H1 (cell line): ENCODE data around the gene FUBP3. TPM values are rescaled to one million over a fixed set of nuclear protein-coding genes. Genes with fewer than 3 reads are reported as not detected.
A peak's percentile ranks its signal among the peaks of the same experiment; 100 is the strongest.

Source experiments
- CTCF ChIA-PET: fragments of 300-600 bp; sonication (Branson Sonifier 250); formaldehyde crosslinking; loops from one replicate; lab custom pipeline; 2021; ENCODE audit not compliant: partially characterized antibody; lab: Charles Lee
- POLR2A ChIA-PET: fragments of 300-600 bp; sonication (Branson Sonifier 250); formaldehyde crosslinking; loops from one replicate; lab custom pipeline; 2021; ENCODE audit warnings: inconsistent platforms; ENCODE audit not compliant: partially characterized antibody; lab: Charles Lee
- DNase-seq, 2 experiments: peaks; one replicate each; pipeline versions ENCODE4 v3.0.0 to v3.0.0-alpha.2; 2010 to 2022; ENCODE audit warnings: low spot score in 2 of 2, low read depth in 1 of 2, mixed read lengths in 1 of 2
- FAIRE-seq: peaks from 2 replicates; lab custom pipeline; 2011; peaks lifted over from hg19 to GRCh38; lab: Jason Lieb, UNC
- H2AFZ ChIP-seq: 2 replicates; pipeline ENCODE4 v1.8.1; 2012; ENCODE audit warnings: low read length, inconsistent platforms
- H2AK5ac ChIP-seq: 2 replicates; pipeline ENCODE4 v1.6.1; 2013; ENCODE audit warnings: low read depth, low read length
- H2BK120ac ChIP-seq: replicated peaks from 2 replicates; pipeline ENCODE3; 2013; ENCODE audit warnings: low read depth, low read length, inconsistent platforms
- H2BK12ac ChIP-seq: 2 replicates; pipeline ENCODE4 v1.6.1; 2013; ENCODE audit warnings: low read depth, low read length
- H2BK15ac ChIP-seq: 2 replicates; pipeline ENCODE4 v1.6.1; 2013; ENCODE audit warnings: low read length
- H2BK20ac ChIP-seq: 2 replicates; pipeline ENCODE4 v1.6.1; 2013; ENCODE audit warnings: low read length
- H2BK5ac ChIP-seq: 2 replicates; pipeline ENCODE4 v1.6.1; 2013; ENCODE audit warnings: low read depth, low read length
- H3K14ac ChIP-seq: 2 replicates; pipeline ENCODE4 v1.6.1; 2013; ENCODE audit warnings: inconsistent platforms; ENCODE audit not compliant: insufficient read length
- H3K18ac ChIP-seq: 2 replicates; pipeline ENCODE4 v1.6.1; 2013; ENCODE audit warnings: low read length; ENCODE audit errors: extremely low read depth
- H3K23ac ChIP-seq: 2 replicates; pipeline ENCODE4 v1.6.1; 2013; ENCODE audit warnings: inconsistent platforms; ENCODE audit not compliant: insufficient read length
- H3K23me2 ChIP-seq: 2 replicates; pipeline ENCODE4 v1.6.1; 2013; ENCODE audit warnings: low read depth, low read length
- H3K27ac ChIP-seq: 2 replicates; pipeline ENCODE4 v1.6.1; 2011; ENCODE audit warnings: low read depth, low read length, inconsistent platforms
- H3K27me3 ChIP-seq, 4 experiments: replicated peaks in 1 of 4; 1 replicate in 1 of 4; 2 replicates in 3 of 4; pipeline versions ENCODE4 v1.6.1 to v1.8.1; 2011 to 2013; ENCODE audit warnings: low read length in 3 of 4, mild to moderate bottlenecking in 3 of 4, inconsistent platforms in 2 of 4, mixed read lengths in 2 of 4, moderate library complexity in 1 of 4; ENCODE audit not compliant: control insufficient read depth in 3 of 4, insufficient read depth in 3 of 4; ENCODE audit errors: extremely low read depth in 1 of 4
- H3K36me3 ChIP-seq, 4 experiments: 2 replicates each; pipeline versions ENCODE4 v1.6.1 to v1.8.1; 2011 to 2013; ENCODE audit warnings: mild to moderate bottlenecking in 4 of 4, low read length in 3 of 4, moderate library complexity in 2 of 4, control low read depth in 1 of 4, inconsistent platforms in 1 of 4; ENCODE audit not compliant: insufficient read depth in 4 of 4, control insufficient read depth in 2 of 4
- H3K4ac ChIP-seq: replicated peaks from 2 replicates; pipeline ENCODE3; 2013; ENCODE audit warnings: low read length, low read depth, mixed read lengths, inconsistent platforms; ENCODE audit not compliant: insufficient read length
- H3K4me1 ChIP-seq, 4 experiments: replicated peaks in 1 of 4; 1 replicate in 1 of 4; 2 replicates in 3 of 4; pipeline versions ENCODE4 v1.6.1 to v1.8.1; 2011 to 2013; ENCODE audit warnings: low read length in 3 of 4, inconsistent platforms in 2 of 4, mixed read lengths in 1 of 4; ENCODE audit not compliant: insufficient read depth in 4 of 4, control insufficient read depth in 3 of 4
- H3K4me2 ChIP-seq, 2 experiments: 2 replicates each; pipeline versions ENCODE4 v1.6.1 to v1.8.1; 2011 to 2013; ENCODE audit warnings: low read depth in 2 of 2, low read length in 2 of 2, control low read depth in 1 of 2, inconsistent platforms in 1 of 2, mild to moderate bottlenecking in 1 of 2; ENCODE audit not compliant: insufficient read depth in 1 of 2
- H3K4me3 ChIP-seq, 4 experiments: fragments of 200-600, 300-600 bp in 1 of 4; sonication (generic), shearing (Covaris generic), sonication (Bioruptor Twin) in 1 of 4; 2 replicates each; pipeline versions ENCODE4 v1.5.1 to v1.8.1; 2011 to 2016; ENCODE audit warnings: low read length in 4 of 4, low read depth in 3 of 4, control low read depth in 2 of 4, inconsistent platforms in 2 of 4, mild to moderate bottlenecking in 2 of 4, mixed read lengths in 1 of 4, moderate library complexity in 1 of 4; ENCODE audit not compliant: insufficient read depth in 2 of 4; ENCODE audit errors: extremely low read depth in 1 of 4
- H3K56ac ChIP-seq: replicated peaks from 2 replicates; pipeline ENCODE3; 2013; ENCODE audit warnings: low read depth, mild to moderate bottlenecking, mixed read lengths, low read length, inconsistent platforms; ENCODE audit not compliant: insufficient read length
- H3K79me1 ChIP-seq: 2 replicates; pipeline ENCODE4 v1.6.1; 2013; ENCODE audit warnings: low read depth, low read length, control low read depth
- H3K79me2 ChIP-seq, 2 experiments: 2 replicates each; pipeline versions ENCODE4 v1.6.1 to v1.8.1; 2012 to 2013; ENCODE audit warnings: low read length in 2 of 2, mild to moderate bottlenecking in 2 of 2, inconsistent platforms in 1 of 2; ENCODE audit not compliant: insufficient read depth in 2 of 2, control insufficient read depth in 1 of 2
- H3K9ac ChIP-seq, 4 experiments: replicated peaks in 1 of 4; 1 replicate in 1 of 4; 2 replicates in 3 of 4; pipeline versions ENCODE4 v1.6.1 to v1.8.1; 2011 to 2013; ENCODE audit warnings: low read depth in 3 of 4, low read length in 3 of 4, control low read depth in 2 of 4, mild to moderate bottlenecking in 2 of 4, moderate library complexity in 2 of 4, inconsistent platforms in 1 of 4; ENCODE audit errors: extremely low read depth in 1 of 4
- H3K9me3 ChIP-seq, 2 experiments: 2 replicates each; pipeline versions ENCODE4 v1.6.1 to v1.8.1; 2012 to 2013; ENCODE audit warnings: mild to moderate bottlenecking in 2 of 2, moderate library complexity in 2 of 2, control low read depth in 1 of 2, inconsistent platforms in 1 of 2, low read depth in 1 of 2, low read length in 1 of 2, mixed read lengths in 1 of 2; ENCODE audit not compliant: insufficient read depth in 2 of 2
- H4K20me1 ChIP-seq, 2 experiments: replicated peaks in 1 of 2; 2 replicates each; pipeline versions ENCODE3 to v1.8.1; 2011 to 2013; ENCODE audit warnings: inconsistent platforms in 2 of 2, low read length in 2 of 2, mild to moderate bottlenecking in 1 of 2; ENCODE audit not compliant: insufficient read depth in 2 of 2, control insufficient read depth in 1 of 2
- H4K5ac ChIP-seq: 2 replicates; pipeline ENCODE4 v1.6.1; 2013; ENCODE audit warnings: low read length, low read depth, mixed read lengths, inconsistent platforms; ENCODE audit not compliant: insufficient read length
- H4K8ac ChIP-seq: 2 replicates; pipeline ENCODE4 v1.8.0; 2013; ENCODE audit warnings: mild to moderate bottlenecking, moderate library complexity, low read length, inconsistent platforms; ENCODE audit not compliant: insufficient read depth; ENCODE audit errors: extremely low read depth
- H4K91ac ChIP-seq: replicated peaks from 2 replicates; pipeline ENCODE3; 2013; ENCODE audit warnings: low read length, mixed read lengths, inconsistent platforms; ENCODE audit not compliant: insufficient read length
- BRCA1 ChIP-seq: IDR thresholded peaks from 2 replicates; pipeline ENCODE4 v1.6.1; 2012; ENCODE audit warnings: low read depth, low read length, improper control_type of control experiment
- CBX8 ChIP-seq: fragments of 300-800, 300-1000 bp; sonication (generic); IDR thresholded peaks from 2 replicates; pipeline ENCODE4 v1.7.1; 2016; ENCODE audit warnings: low read depth, low read length, borderline replicate concordance
- CHD1 ChIP-seq: IDR thresholded peaks from 2 replicates; pipeline ENCODE4 v1.6.1; 2012; ENCODE audit warnings: low read depth, low read length, improper control_type of control experiment
- HDAC6 ChIP-seq: IDR thresholded peaks from one replicate; pipeline ENCODE4 v1.7.1; 2012; ENCODE audit warnings: low read depth, mild to moderate bottlenecking, inconsistent platforms, low read length, moderate library complexity
- POLR2AphosphoS5 ChIP-seq: IDR thresholded peaks from 2 replicates; pipeline ENCODE4 v1.6.1; 2011; ENCODE audit warnings: low read depth, low read length
- SAP30 ChIP-seq: fragments of 300-600 bp; sonication (generic); IDR thresholded peaks from 2 replicates; pipeline ENCODE4 v1.7.1; 2012; ENCODE audit warnings: low read length, moderate library complexity, mild to moderate bottlenecking, inconsistent platforms; ENCODE audit not compliant: insufficient read depth, insufficient replicate concordance
- SIX5 ChIP-seq: IDR thresholded peaks from 2 replicates; pipeline ENCODE4 v1.6.1; 2011; ENCODE audit warnings: mild to moderate bottlenecking, low read depth, low read length
- TAF1 ChIP-seq: IDR thresholded peaks from 2 replicates; pipeline ENCODE4 v1.6.1; 2011; ENCODE audit warnings: mild to moderate bottlenecking, low read depth, low read length
- TEAD4 ChIP-seq: IDR thresholded peaks from 2 replicates; pipeline ENCODE4 v1.6.1; 2012; ENCODE audit warnings: low read depth, low read length, inconsistent platforms, mixed read lengths
- WGBS, 2 experiments: shearing (Covaris generic) in 1 of 2; methylation state at CpG; one replicate each; pipeline versions ENCODE4 v1.1.6 to v1.1.7; 2013 to 2015; ENCODE audit warnings: low lambda C conversion rate in 2 of 2, mixed read lengths in 2 of 2, inconsistent platforms in 1 of 2, low coverage in 1 of 2, missing lambda C conversion rate in 1 of 2; ENCODE audit not compliant: insufficient replicate concordance in 2 of 2, insufficient coverage in 1 of 2, insufficient read length in 1 of 2; ENCODE audit errors: extremely low coverage in 1 of 2, missing lambda C conversion rate in 1 of 2; 5-methylcytosine and 5-hydroxymethylcytosine counted together
- polyA plus RNA-seq, 7 experiments: library from polyadenylated mRNA; depleted of rRNA in 3 of 7; stranded (reverse) in 5 of 7; unstranded in 2 of 7; fragments of >200 nt in 5 of 7; fragments of 200-250 nt in 2 of 7; gene quantifications; 1 replicate in 5 of 7; 2 replicates in 1 of 7; 4 replicates in 1 of 7; pipeline versions ENCODE4 v1.2.1 to v1.2.3, GENCODE V29; 2011 to 2013; ENCODE audit warnings: missing spikeins in 2 of 7, mixed read lengths in 2 of 7
- total RNA-seq: library from RNA; stranded (reverse); fragmentation: NEBNext Ultra II Directional; extraction: Animal tissue kit (Norgen Biotek cat#: 25700); gene quantifications from 2 replicates; pipeline ENCODE4 v1.2.1, GENCODE V29; 2021

The FUBP3 gene
- total and polyA plus RNA-seq, 2 of the 8 experiments (the other 6 are each of a cell fraction or from before 2014, with no cell fraction given): 23.7 to 76.4 TPM

DNA sequence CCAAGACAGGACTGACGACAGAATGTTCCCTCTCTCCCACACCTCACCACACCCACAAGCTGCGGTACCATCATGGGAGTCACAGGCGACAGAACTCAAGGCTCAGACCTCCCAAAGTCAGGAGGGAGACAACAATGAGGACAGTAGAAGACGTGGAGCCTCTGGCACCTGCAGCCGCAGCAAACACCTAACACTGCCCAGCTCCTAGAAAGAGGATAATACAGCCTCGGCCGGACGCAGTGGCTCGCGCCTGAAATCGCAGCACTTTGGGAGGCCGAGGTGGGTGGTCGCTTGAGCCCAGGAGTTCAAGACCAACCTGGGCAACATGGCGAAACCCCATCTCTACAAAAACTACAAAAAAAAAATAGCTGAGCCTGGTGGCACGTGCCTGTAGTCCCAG, 71.8 kb downstream of the FUBP3 start:
- H3K4me3 ChIP-seq: no peak overlapping the region
- H3K18ac ChIP-seq: no peak overlapping the region
- H3K79me1 ChIP-seq: no peaks in the 10 kb centered on the region
- no peak overlapping the region for H3K56ac ChIP-seq
- H3K36me3 ChIP-seq: no peaks in the 10 kb centered on the region
- ChIA-PET POLR2A (interaction anchor here (0.6 kb wide), 1 partner anchor 30 kb away, joined by 3 read pairs; no protein-coding TSS in a partner anchor), CTCF (interaction anchor here (6.7 kb wide), 1 partner anchor 31 kb away, joined by 42 read pairs; no protein-coding TSS in a partner anchor)
- no peak overlapping the region for H2AFZ ChIP-seq
- H3K4me1 ChIP-seq: no peaks in the 10 kb centered on the region
- no peak overlapping the region for H4K5ac ChIP-seq
- H2AK5ac ChIP-seq: no peak overlapping the region
- H3K23ac ChIP-seq: no peak overlapping the region
- TF ChIP-seq TAF1 (no peak), SIX5 (no peak), CBX8 (no peak), POLR2AphosphoS5 (no peak), SAP30 (no peak), CHD1 (no peak), HDAC6 (no peak), BRCA1 (no peak), TEAD4 (no peak)
- no peak overlapping the region for H4K8ac ChIP-seq
- no peak for DNase-seq
- H4K20me1 ChIP-seq: peaks cover 0 to 2% of the 10 kb centered on the region in 2 experiments
- H3K9ac ChIP-seq: no peak overlapping the region
- no peak overlapping the region for H3K14ac ChIP-seq
- H3K4ac ChIP-seq: no peak overlapping the region
- no peak overlapping the region for H4K91ac ChIP-seq
- no peak overlapping the region for H3K4me2 ChIP-seq
- no peaks in the 10 kb centered on the region for H3K79me2 ChIP-seq
- no peaks in the 10 kb centered on the region; the same call in 1 of the 2 replicates for H3K23me2 ChIP-seq
- no peak overlapping the region for H2BK120ac ChIP-seq
- WGBS, 2 experiments: 91% methylated on average over 13 of the region's 15 CpGs; no CpG with 5 or more reads in 1 of the 2 experiments
- H3K27ac ChIP-seq: no peak overlapping the region
- peak overlapping the region; percentile 12; the same call in 1 of the 2 replicates for H2BK15ac ChIP-seq
- no peak overlapping the region for H2BK12ac ChIP-seq
- FAIRE-seq: no peak
- no peaks in the 10 kb centered on the region for H3K9me3 ChIP-seq
- H2BK5ac ChIP-seq: no peak overlapping the region
- peaks cover 0 to 12% (median 8%) of the 10 kb centered on the region in 4 experiments; a peak in 5 of 7 replicates for H3K27me3 ChIP-seq
- 0 out of 2 replicates have a peak overlapping the region, but pooled peaks have one; percentile 48 for H2BK20ac ChIP-seq
